KOPT-K1 (cell line): ENCODE measurements around the gene GALK1.
"Not testable (repeated sequence)": the region's sequence is repeated elsewhere in the genome, so short reads cannot be mapped to it uniquely, and the experiment has no call there.

ENCODE experiments used
- H3K27ac ChIP-seq: fragments of 200-600 bp; sonication (generic); 2 replicates; pipeline ENCODE4 v1.5.1; 2016; ENCODE audit warnings: antibody characterized with exemption, mild to moderate bottlenecking, low read depth, low read length; ENCODE audit not compliant: poor library complexity, severe bottlenecking
- H3K36me3 ChIP-seq: fragments of 200-600 bp; sonication (generic); 2 replicates; pipeline ENCODE4 v1.5.1; 2017; ENCODE audit warnings: antibody characterized with exemption, mild to moderate bottlenecking, low read length, moderate library complexity; ENCODE audit not compliant: insufficient read depth
- H3K9me3 ChIP-seq: fragments of 200-600 bp; sonication (generic); 2 replicates; pipeline ENCODE4 v1.5.1; 2017; ENCODE audit warnings: antibody characterized with exemption, low read length, mild to moderate bottlenecking; ENCODE audit not compliant: insufficient read depth, poor library complexity, severe bottlenecking

The GALK1 gene

DNA sequence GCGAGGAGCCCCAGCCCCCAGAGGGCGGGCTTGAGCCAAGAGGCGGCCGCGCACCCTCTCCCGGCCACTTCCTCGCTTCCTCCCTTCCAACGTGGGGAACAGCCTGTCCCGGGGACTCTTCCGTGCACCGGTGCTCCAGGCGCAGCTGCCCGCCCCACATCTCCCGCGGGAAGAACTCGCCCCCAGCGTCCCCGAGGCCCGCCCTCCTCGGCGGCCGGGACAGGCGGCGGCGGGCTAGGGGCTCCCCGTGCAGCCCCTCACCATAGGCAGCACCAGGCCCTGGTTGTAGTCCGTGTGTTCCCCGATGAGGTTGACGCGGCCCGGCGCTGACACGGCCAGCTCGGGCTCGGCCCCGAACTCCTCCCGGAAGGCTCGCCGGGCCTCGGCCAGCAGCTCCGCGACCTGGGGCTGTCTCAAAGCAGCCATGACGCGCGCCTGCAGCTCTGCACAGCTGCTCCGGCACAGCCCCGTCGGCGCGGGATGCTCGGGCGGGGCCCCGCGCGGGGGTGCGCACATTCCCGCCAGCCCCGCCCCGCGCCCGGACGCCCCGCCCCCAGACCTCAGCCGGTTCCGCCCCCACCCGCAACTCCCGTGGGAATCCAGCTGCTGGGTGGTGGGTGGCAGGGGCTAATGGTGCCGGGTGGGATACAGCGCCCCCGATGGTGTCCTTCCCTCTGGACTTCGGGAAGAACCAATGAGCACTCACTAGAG, at the start of gene GALK1:
Gene GALK1, minus strand, starts transcription at position 482 of the 711 bp plus-strand sequence. Its CDS starts 56 bp downstream, at position 426.
- Histone ChIP-seq H3K9me3 (no peaks in the 10 kb centered on the region), H3K27ac (peak within 1 kb of the TSS; percentile 69), H3K36me3 (0 out of 2 replicates have a peak, but pooled peaks cover 5% of the 10 kb centered on the region)

DNA sequence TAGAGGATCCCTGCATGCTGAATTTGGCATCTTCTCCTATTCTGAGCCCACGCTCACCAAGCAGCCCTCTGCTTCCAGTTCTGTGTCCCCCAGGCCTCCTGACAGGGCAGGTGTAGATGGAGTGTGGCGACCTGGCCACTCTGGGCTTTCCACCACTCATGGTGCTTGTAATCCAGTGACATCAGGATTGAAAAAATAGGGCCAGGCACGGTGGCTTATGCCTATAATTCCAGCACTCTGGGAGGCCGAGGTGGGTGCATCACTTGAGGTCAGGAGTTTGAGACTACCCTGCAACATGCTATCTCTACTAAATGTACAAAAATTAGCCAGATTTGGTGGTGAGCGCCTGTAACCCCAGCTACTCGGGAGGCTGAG, 49.0 kb upstream of the GALK1 start:
- no peaks in the 10 kb centered on the region for H3K9me3 ChIP-seq
- H3K27ac ChIP-seq, result no peak overlapping the region
- H3K36me3 ChIP-seq, result peaks cover 98% of the 10 kb centered on the region

GRCh38 chr17:75813081-75814020, 48.4 kb upstream of the GALK1 start:
- peaks cover 96% of the 10 kb centered on the region for H3K36me3 ChIP-seq
- H3K27ac ChIP-seq, result no peak overlapping the region

GRCh38 chr17:75812096-75813013, 47.4 kb upstream of the GALK1 start:
- Histone ChIP-seq H3K9me3 (no peaks in the 10 kb centered on the region), H3K36me3 (peaks cover 93% of the 10 kb centered on the region), H3K27ac (no peak overlapping the region)

More at GRCh38 chr17:75813081-75814020, 48.4 kb upstream of the GALK1 start:
- H3K9me3 ChIP-seq, result no peaks in the 10 kb centered on the region

GRCh38 chr17:75811174-75811573, 46.2 kb upstream of the GALK1 start:
- H3K36me3 ChIP-seq, result peaks cover 81% of the 10 kb centered on the region
- no peak overlapping the region for H3K27ac ChIP-seq
- no peaks in the 10 kb centered on the region for H3K9me3 ChIP-seq

DNA sequence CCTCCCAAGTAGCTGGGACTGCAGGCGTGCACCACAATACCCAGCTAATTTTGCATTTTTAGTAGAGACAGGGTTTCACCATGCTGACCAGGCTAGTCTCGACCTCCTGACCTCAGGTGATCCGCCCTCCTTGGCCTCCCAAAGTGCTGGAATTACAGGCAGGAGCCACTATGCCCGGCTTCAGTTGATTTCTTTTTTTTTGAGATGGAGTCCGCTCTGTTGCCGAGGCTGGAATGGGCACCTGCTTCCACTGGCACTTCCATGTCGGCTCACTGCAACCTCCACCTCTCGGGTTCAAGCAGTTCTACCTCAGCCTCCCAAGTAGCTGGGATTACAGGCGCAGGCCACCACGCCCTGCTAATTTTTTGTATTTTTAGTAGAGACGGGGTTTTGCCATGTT, 45.8 kb upstream of the GALK1 start:
- H3K9me3 ChIP-seq, H3K27ac ChIP-seq: not testable (repeated sequence)
- peaks cover 78% of the 10 kb centered on the region for H3K36me3 ChIP-seq

DNA sequence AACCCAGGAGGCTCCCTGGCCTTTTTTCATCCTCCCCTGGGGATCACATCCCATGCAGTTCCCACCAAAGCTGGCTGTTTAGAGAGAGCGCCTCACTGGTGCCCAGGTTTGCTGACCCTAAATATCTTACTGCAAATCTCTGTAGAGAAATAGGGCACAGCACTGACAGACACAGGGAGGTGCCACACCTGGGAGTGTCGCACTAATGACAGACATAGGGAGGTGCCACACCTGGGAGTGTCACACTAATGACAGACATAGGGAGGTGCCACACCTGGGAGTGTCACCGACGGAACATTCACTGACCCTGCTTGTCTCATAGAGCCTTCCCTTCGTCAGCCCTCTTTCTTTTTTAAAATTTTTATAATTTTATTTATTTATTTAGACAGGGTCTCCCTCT, 45.2 kb upstream of the GALK1 start:
- Histone ChIP-seq H3K9me3 (no peaks in the 10 kb centered on the region), H3K36me3 (peaks cover 73% of the 10 kb centered on the region), H3K27ac (no peak overlapping the region)

DNA sequence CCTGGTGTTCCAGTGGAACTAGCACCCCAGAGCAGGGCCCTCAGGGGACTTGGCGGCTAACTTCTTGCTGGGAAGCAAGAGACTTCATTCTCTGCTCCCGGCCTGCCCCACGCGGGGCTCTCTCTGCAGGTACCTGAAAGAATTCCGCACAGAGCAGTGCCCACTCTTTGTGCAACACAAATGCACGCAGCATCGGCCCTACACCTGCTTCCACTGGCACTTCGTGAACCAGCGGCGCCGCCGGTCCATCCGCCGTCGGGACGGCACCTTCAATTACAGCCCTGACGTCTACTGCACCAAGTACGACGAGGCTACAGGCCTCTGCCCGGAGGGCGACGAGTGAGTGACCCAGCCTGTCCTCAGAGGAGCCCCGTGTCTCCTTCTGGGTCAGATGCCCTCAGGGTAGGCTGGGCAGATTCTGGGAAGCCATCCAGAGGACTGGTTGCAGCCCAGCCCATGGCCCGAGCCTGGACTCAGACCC, 44.7 kb upstream of the GALK1 start:
- Histone ChIP-seq H3K27ac (no peak overlapping the region), H3K9me3 (no peaks in the 10 kb centered on the region), H3K36me3 (peaks cover 68% of the 10 kb centered on the region)

DNA sequence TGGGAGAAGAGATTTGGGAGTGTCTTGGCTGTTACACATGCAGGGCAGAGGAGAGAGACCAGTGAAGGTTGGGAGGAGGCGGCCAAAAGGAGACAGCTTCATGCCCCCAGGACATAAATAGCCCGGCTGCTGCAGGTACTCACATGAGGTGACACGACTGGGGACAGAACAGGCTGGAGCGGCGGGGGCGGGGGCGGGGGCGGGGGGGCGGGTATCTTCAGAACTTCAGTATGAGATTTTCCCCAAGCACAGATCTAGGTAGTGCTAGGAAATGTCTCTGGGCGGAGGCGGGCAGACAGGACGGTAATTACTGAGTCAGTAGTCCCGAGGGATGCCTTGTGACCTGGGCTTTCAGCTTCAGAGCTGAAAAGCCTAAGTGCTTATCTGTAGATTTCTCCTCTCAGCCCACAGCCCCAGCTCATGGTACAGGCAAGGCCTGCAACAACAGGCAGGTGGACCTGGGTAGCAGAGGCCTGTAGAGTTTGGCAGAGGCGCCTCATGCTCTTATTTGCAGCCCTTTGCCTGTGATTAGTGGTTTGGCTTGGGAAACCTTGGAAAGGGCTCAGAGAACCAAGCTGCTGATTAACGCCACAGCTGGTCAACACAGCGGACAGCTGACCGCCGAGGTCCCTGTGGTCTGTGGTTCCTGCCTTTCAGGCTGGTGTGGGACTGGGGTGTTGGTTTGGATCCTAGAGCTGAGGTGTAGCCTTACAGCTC, 44.1 kb upstream of the GALK1 start:
- H3K36me3 ChIP-seq, result peaks cover 66% of the 10 kb centered on the region
- no peak overlapping the region for H3K27ac ChIP-seq
- no peaks in the 10 kb centered on the region for H3K9me3 ChIP-seq

- no peaks in the 10 kb centered on the region for H3K9me3 ChIP-seq
- no peak overlapping the region for H3K27ac ChIP-seq
- H3K36me3 ChIP-seq, result peaks cover 66% of the 10 kb centered on the region
These were observed 43.5 kb upstream of the GALK1 start for GRCh38 chr17:75808549-75808904.

DNA sequence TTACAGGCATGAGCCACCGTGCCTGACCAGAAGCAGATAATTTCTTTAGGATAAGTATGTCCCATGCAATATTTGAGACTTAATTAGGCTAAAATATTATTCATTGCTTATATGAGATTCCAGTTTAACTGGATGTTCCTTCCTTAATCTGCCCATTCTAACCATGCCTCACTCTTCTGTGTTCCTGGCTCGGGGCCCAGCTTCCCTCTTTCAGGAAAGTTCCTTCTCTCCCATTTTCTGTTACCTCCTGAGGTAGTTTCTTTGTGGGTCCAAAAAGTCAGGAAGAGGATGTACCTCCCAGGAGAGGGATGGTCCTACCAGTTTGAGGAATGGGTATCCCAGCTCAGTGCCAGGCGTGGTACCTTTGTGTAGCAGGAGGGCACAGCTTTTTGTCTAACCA, 42.9 kb upstream of the GALK1 start:
- Histone ChIP-seq H3K36me3 (peaks cover 65% of the 10 kb centered on the region), H3K9me3 (no peaks in the 10 kb centered on the region), H3K27ac (no peak overlapping the region)

DNA sequence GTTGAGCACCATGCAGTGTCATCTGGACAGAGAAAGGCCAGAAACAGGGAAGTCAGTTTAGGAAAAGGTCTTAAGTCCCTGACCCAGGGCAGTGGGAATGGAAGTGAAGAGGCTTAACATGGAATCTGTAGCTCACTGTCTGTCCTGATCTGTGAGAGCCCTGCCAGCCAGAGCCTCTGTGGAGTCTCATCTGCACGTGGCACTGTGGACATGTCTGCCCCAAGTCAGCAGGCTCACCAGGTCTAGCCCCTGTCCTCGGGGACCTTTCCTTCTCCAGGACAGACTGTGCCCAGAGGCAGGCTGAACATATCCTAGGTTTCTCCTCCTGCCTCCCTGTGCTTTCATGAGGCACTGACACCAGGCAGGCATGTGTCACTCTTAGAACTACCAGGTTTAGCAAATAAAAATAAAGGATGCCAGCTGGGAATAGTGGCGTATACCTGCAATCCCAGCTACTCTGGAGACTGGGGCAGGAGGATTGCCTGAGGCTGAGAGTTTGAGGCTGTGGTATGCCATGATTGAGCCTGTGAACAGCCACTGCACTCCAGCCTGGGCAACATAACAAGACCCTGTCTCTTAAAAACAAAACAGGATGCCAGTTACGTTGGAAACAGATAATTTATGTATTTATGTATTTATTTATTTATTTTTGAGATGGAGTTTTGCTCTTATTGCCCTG, 42.0 kb upstream of the GALK1 start:
- Histone ChIP-seq H3K9me3 (no peaks in the 10 kb centered on the region), H3K27ac (no peak overlapping the region), H3K36me3 (peaks cover 64% of the 10 kb centered on the region)

DNA sequence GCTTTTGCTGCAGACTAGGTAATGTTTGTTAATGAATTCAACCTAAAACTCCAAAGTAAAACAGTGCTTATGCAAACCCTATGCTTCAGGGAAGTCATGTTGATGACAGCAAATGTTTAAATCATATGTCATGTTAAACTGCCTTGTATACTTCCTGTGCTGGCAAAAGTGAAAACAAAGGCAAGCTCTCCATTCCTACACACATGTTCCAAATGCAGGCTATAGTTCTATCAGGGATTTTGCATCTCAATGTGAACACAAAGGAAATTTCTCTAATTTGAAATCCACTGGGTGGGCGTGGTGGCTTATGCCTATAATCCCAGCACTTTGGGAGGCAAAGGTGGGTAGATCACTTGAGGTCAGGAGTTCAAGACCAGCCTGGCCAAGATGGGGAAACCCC, 38.9 kb upstream of the GALK1 start:
- Histone ChIP-seq H3K27ac (no peak overlapping the region), H3K9me3 (no peaks in the 10 kb centered on the region), H3K36me3 (peaks cover 62% of the 10 kb centered on the region)

DNA sequence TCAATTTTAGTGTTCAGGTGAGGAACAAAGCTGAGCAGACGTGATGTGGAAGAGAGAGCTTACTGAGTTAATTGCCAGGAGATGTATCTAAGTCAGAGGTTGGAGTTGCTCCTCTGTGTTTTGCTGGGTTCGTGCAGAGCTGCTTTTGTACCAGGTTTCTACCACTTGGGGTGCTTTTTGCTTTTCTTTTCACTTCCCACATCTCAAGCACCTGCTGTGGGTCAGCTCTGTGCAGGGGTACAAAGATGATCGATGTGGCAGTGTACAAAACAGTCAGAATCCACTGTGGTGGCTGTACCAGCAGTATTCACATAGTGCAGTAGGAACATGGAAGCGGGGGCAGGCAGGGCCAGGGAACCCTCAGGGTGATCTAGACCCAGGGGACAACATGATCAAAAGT, 34.4 kb upstream of the GALK1 start:
- H3K9me3 ChIP-seq, result no peaks in the 10 kb centered on the region
- H3K27ac ChIP-seq, result no peak overlapping the region
- H3K36me3 ChIP-seq, result peaks cover 94% of the 10 kb centered on the region
